ENCODE measurements around the gene FHIT.

- TF ChIP-seq GATA2 (IDR thresholded peaks at IDR 0.05; ENCODE audit: low read depth, low read length): no peak
- no peak for TF ChIP-seq GATA3 (IDR thresholded peaks at IDR 0.05; ENCODE audit: low read depth, low read length)
These were observed 1062.4 kb downstream of the FHIT start for GRCh38 chr3:60188803-60189202.

Data from SH-SY5Y (cell line).